BE2C (cell line): ENCODE measurements around the gene FANCG.

Source experiments
- DNase-seq: peaks from one replicate; pipeline ENCODE4 v3.0.0-alpha.2; 2020
- H3K27me3 ChIP-seq: fragments of 250-450 bp; sonication (Bioruptor Pico); 2 replicates; pipeline ENCODE4 v1.5.1; 2020; ENCODE audit warnings: mild to moderate bottlenecking
- H3K36me3 ChIP-seq: fragments of 250-450 bp; sonication (Bioruptor Pico); 2 replicates; pipeline ENCODE4 v1.5.1; 2020; ENCODE audit warnings: mild to moderate bottlenecking
- H3K4me1 ChIP-seq: fragments of 250-450 bp; sonication (Bioruptor Pico); 2 replicates; pipeline ENCODE4 v1.5.1; 2020
- H3K4me3 ChIP-seq: 2 replicates; pipeline ENCODE4 v1.5.1; 2011; ENCODE audit warnings: low read depth, low read length
- H3K9me3 ChIP-seq: fragments of 250-450 bp; sonication (Bioruptor Pico); 2 replicates; pipeline ENCODE4 v1.5.1; 2020
- CTCF ChIP-seq: IDR thresholded peaks from 2 replicates; pipeline ENCODE4 v1.5.1; 2012; ENCODE audit warnings: mild to moderate bottlenecking, low read depth, low read length

The FANCG gene

GRCh38 chr9:35035851-35036701 is 43.7 kb downstream of the FANCG start:
- H3K27me3 ChIP-seq: no peaks in the 10 kb centered on the region
- H3K4me1 ChIP-seq: no peaks in the 10 kb centered on the region
- no peak for TF ChIP-seq CTCF
- H3K4me3 ChIP-seq: no peak overlapping the region
- H3K9me3 ChIP-seq: no peaks in the 10 kb centered on the region
- H3K36me3 ChIP-seq: no peaks in the 10 kb centered on the region
- no peak for DNase-seq

- DNase-seq: no peak
- TF ChIP-seq CTCF: no peak
Measured at GRCh38 chr9:35033101-35033500, 46.6 kb downstream of the FANCG start.

GRCh38 chr9:35029852-35030251 is 49.9 kb downstream of the FANCG start:
- H3K36me3 ChIP-seq: no peaks in the 10 kb centered on the region
- no peaks in the 10 kb centered on the region for H3K27me3 ChIP-seq
- H3K9me3 ChIP-seq: no peaks in the 10 kb centered on the region
- no peak for TF ChIP-seq CTCF
- no peak overlapping the region for H3K4me3 ChIP-seq
- no peak for DNase-seq
- H3K4me1 ChIP-seq: no peaks in the 10 kb centered on the region

More at GRCh38 chr9:35033101-35033500, 46.6 kb downstream of the FANCG start:
- Histone ChIP-seq H3K36me3 (no peaks in the 10 kb centered on the region), H3K27me3 (no peaks in the 10 kb centered on the region), H3K4me3 (no peak overlapping the region), H3K9me3 (no peaks in the 10 kb centered on the region), H3K4me1 (no peaks in the 10 kb centered on the region)

GRCh38 chr9:35029241-35029640 is 50.5 kb downstream of the FANCG start:
- Histone ChIP-seq H3K4me1 (no peaks in the 10 kb centered on the region), H3K36me3 (no peaks in the 10 kb centered on the region), H3K9me3 (no peaks in the 10 kb centered on the region), H3K27me3 (no peaks in the 10 kb centered on the region), H3K4me3 (no peak overlapping the region)
- DNase-seq: no peak
- TF ChIP-seq CTCF: no peak

GRCh38 chr9:35028341-35028740 is 51.4 kb downstream of the FANCG start:
- no peaks in the 10 kb centered on the region for H3K27me3 ChIP-seq
- H3K4me3 ChIP-seq: no peak overlapping the region
- H3K4me1 ChIP-seq: no peaks in the 10 kb centered on the region
- H3K36me3 ChIP-seq: no peaks in the 10 kb centered on the region
- no peaks in the 10 kb centered on the region for H3K9me3 ChIP-seq
- no peak for DNase-seq
- TF ChIP-seq CTCF: no peak

GRCh38 chr9:35027860-35028259 is 51.9 kb downstream of the FANCG start:
- TF ChIP-seq CTCF: no peak
- Histone ChIP-seq H3K4me3 (no peak overlapping the region), H3K4me1 (no peaks in the 10 kb centered on the region), H3K9me3 (no peaks in the 10 kb centered on the region), H3K36me3 (no peaks in the 10 kb centered on the region), H3K27me3 (no peaks in the 10 kb centered on the region)
- no peak for DNase-seq
